ENCODE results near the gene EDEM3.

GRCh38 chr1:184716158-184716557 is 38.5 kb downstream of the EDEM3 start:
- TF ChIP-seq POLR2A (IDR thresholded peaks at IDR 0.05) (no peak), CTCF (IDR thresholded peaks at IDR 0.05) (no peak), POLR2AphosphoS5 (IDR thresholded peaks at IDR 0.05) (no peak)

All from gastroesophageal sphincter (tissue), 3 donors.